Stomach (tissue), 19 donors: ENCODE measurements around the gene ATF5. TPM values are rescaled to one million over a fixed set of nuclear protein-coding genes. Genes with fewer than 3 reads are reported as not detected.

Source experiments
- DNase-seq, 2 donors: peaks; one replicate each; pipeline versions ENCODE4 v3.0.0 to v3.0.0-alpha.2; 2013 to 2019
- H3K27ac ChIP-seq, 5 donors: fragments of 200-600 bp in 4 of 5; sonication (generic) in 4 of 5; one replicate each; pipeline ENCODE4 v1.5.1; 2013 to 2019; ENCODE audit warnings: mild to moderate bottlenecking in 1 of 5, moderate library complexity in 1 of 5
- H3K27me3 ChIP-seq, 3 donors: fragments of 200-600 bp; sonication (generic); one replicate each; pipeline ENCODE4 v1.5.1; 2017 to 2019; ENCODE audit warnings: mixed run types in 1 of 3
- H3K36me3 ChIP-seq, 4 donors: fragments of 200-600 bp; sonication (generic); 1 replicate in 3 of 4; 2 replicates in 1 of 4; pipeline ENCODE4 v1.5.1; 2016 to 2019
- H3K4me1 ChIP-seq, 4 donors: fragments of 200-600 bp; sonication (generic); one replicate each; pipeline ENCODE4 v1.5.1; 2016 to 2019
- H3K4me3 ChIP-seq, 4 donors: fragments of 200-600 bp; sonication (generic) in 3 of 4; one replicate each; pipeline ENCODE4 v1.5.1; 2016 to 2019; ENCODE audit warnings: mild to moderate bottlenecking in 1 of 4
- H3K9me3 ChIP-seq, 4 donors: fragments of 200-600 bp; sonication (generic); one replicate each; pipeline ENCODE4 v1.5.1; 2016 to 2019
- EP300 ChIP-seq: sonication (generic); formaldehyde crosslinking; IDR thresholded peaks from one replicate; pipeline ENCODE4 v1.6.1; 2017; ENCODE audit warnings: antibody characterized with exemption
- POLR2A ChIP-seq, 4 donors: fragments of 450-650 bp; IDR thresholded peaks; one replicate each; pipeline ENCODE4 v1.6.1; 2016; ENCODE audit warnings: antibody characterized with exemption in 4 of 4, control low read depth in 2 of 4, mild to moderate bottlenecking in 1 of 4, moderate library complexity in 1 of 4
- POLR2AphosphoS5 ChIP-seq, 3 donors: sonication (generic); formaldehyde crosslinking; IDR thresholded peaks; one replicate each; pipeline ENCODE4 v1.6.1; 2016; ENCODE audit warnings: antibody characterized with exemption in 3 of 3
- WGBS, 5 donors: extraction: QIAGEN DNeasy Blood & Tissue Kit in 3 of 5; methylation state at CpG; one replicate each; pipeline versions ENCODE4 v1.1.5 to v1.1.7; 2013 to 2018; 5-methylcytosine and 5-hydroxymethylcytosine counted together
- intact Hi-C: fragments of 100-400 bp; cut with DNase I; formaldehyde crosslinking; loops from one replicate; pipeline ENCODE4 v1.15.1; 2023; ENCODE audit warnings: low total_unique reads
- long read RNA-seq, 10 donors: transcript quantifications; one replicate each; lab custom pipeline, GENCODE V29; 2026
- polyA plus RNA-seq, 3 donors: library from polyadenylated mRNA; stranded (reverse); fragments of 200-250 nt; gene quantifications; one replicate each; pipeline ENCODE4 v1.2.3, GENCODE V29; 2013
- total RNA-seq, 5 donors: library from RNA; depleted of rRNA; stranded (reverse); fragments of >200 nt; gene quantifications; one replicate each; pipeline versions ENCODE4 v1.1.0 to v1.2.3, GENCODE V29; 2014 to 2016
- TF ChIP-seq, protein P1 (sequence below), 7 experiments: fragments of 450-650 bp in 4 of 7; fragments of 200-600 bp in 3 of 7; sonication (generic) in 3 of 7; IDR thresholded peaks; one replicate each; pipeline ENCODE4 v1.5.1; 2016 to 2019; ENCODE audit warnings: antibody characterized with exemption in 7 of 7, control low read depth in 2 of 7, mild to moderate bottlenecking in 1 of 7
- donor health status: healthy with polysubstance abuse.
- donor health status: Bipolar disorder and iron deficiency.
- donor health status: healthy.

The ATF5 gene, protein sequence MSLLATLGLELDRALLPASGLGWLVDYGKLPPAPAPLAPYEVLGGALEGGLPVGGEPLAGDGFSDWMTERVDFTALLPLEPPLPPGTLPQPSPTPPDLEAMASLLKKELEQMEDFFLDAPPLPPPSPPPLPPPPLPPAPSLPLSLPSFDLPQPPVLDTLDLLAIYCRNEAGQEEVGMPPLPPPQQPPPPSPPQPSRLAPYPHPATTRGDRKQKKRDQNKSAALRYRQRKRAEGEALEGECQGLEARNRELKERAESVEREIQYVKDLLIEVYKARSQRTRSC
- total RNA-seq (10 to 100 TPM in 1 of 5 donors, 1 to 10 TPM in 4; 2.2 to 13.9 (median 5.1) TPM), polyA plus RNA-seq (10 to 100 TPM; 20.0 to 40.3 (median 20.5) TPM)
- long read RNA-seq, donor 1, partial matches to known transcripts, result 6 of 11 reads
- long read RNA-seq, donor 1, other reads (novel, unspliced or antisense), result 0 of 11 reads
- long read RNA-seq, donor 2, partial matches to known transcripts, result 0 of 6 reads
- long read RNA-seq, donor 2, other reads (novel, unspliced or antisense), result 0 of 6 reads
- long read RNA-seq, donor 3, partial matches to known transcripts, result 0 of 4 reads
- long read RNA-seq, donor 3, other reads (novel, unspliced or antisense), result 0 of 4 reads
- long read RNA-seq, donor 4, result 0 reads
- long read RNA-seq, donor 5, transcript ATF5-201 (3 exons, 2,069 nt), result major isoform, 5 of 16 reads
- long read RNA-seq, donor 5, partial matches to known transcripts, result 0 of 16 reads
- long read RNA-seq, donor 5, other reads (novel, unspliced or antisense), result 9 of 16 reads
- long read RNA-seq, donor 6, transcript ATF5-201 (3 exons, 2,069 nt), result major isoform, 8 of 14 reads
- long read RNA-seq, donor 6, partial matches to known transcripts, result 0 of 14 reads
- long read RNA-seq, donor 6, other reads (novel, unspliced or antisense), result 0 of 14 reads
- long read RNA-seq, donor 7, partial matches to known transcripts, result 5 of 14 reads
- long read RNA-seq, donor 7, other reads (novel, unspliced or antisense), result 8 of 14 reads
- long read RNA-seq, donor 8, partial matches to known transcripts, result 24 of 27 reads
- long read RNA-seq, donor 8, other reads (novel, unspliced or antisense), result 0 of 27 reads
- long read RNA-seq, donor 9, partial matches to known transcripts, result 5 of 10 reads
- long read RNA-seq, donor 9, other reads (novel, unspliced or antisense), result 0 of 10 reads
- long read RNA-seq, donor 10, partial matches to known transcripts, result 0 of 2 reads
- long read RNA-seq, donor 10, other reads (novel, unspliced or antisense), result 0 of 2 reads

DNA sequence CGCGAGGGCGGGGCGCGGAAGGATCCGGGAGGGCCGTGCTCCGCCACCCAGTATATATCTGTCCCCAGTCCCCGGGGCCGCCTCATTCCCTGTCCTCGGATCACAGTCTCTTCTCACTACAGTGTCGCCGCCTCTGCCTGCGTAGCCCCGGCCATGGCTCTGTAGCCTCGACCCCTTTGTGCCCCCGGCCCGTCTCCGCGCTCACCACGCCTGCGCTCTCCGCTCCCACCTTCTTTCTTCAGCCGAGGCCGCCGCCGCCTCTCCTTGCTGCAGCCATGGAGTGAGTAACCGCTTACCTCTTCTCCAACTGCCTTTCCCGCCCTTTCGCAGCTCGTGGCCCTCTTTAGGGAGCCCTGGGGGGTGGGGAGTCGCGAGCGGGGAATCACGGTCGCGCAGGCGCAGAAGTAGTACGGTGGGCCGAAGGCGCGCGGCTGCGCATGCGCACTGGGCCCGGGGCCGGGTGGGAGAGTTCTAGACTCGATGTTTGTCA lies at the start of gene ATF5, which contains the start of gene NUP62:
ATF5 (plus strand) TSS at position 85 of the 490 bp plus-strand sequence. CDS start 1,646 bp downstream, outside the sequence.
NUP62 (minus strand) TSS at position 384 of the 490 bp plus-strand sequence. CDS start 19,697 bp downstream, outside the sequence.
- peak within 1 kb of the TSS; percentile 87 to 99 (median 94) for H3K27ac ChIP-seq
- DNase-seq, result peak; percentile 90 to 97
- H3K27me3 ChIP-seq, result no peaks in the 10 kb centered on the region
- intact Hi-C loops, result no loop called here
- H3K36me3 ChIP-seq, result peaks cover 12 to 62% (median 40%) of the 10 kb centered on the region in 4 donors
- no peaks in the 10 kb centered on the region for H3K9me3 ChIP-seq
- peak within 1 kb of the TSS; percentile 76 to 100 (median 95) for H3K4me3 ChIP-seq
- TF ChIP-seq, protein P1, sequence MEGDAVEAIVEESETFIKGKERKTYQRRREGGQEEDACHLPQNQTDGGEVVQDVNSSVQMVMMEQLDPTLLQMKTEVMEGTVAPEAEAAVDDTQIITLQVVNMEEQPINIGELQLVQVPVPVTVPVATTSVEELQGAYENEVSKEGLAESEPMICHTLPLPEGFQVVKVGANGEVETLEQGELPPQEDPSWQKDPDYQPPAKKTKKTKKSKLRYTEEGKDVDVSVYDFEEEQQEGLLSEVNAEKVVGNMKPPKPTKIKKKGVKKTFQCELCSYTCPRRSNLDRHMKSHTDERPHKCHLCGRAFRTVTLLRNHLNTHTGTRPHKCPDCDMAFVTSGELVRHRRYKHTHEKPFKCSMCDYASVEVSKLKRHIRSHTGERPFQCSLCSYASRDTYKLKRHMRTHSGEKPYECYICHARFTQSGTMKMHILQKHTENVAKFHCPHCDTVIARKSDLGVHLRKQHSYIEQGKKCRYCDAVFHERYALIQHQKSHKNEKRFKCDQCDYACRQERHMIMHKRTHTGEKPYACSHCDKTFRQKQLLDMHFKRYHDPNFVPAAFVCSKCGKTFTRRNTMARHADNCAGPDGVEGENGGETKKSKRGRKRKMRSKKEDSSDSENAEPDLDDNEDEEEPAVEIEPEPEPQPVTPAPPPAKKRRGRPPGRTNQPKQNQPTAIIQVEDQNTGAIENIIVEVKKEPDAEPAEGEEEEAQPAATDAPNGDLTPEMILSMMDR (IDR thresholded peaks at IDR 0.05), result peak in 1 of 7 experiments; percentile 11
- TF ChIP-seq EP300 (no peak), POLR2AphosphoS5 (IDR thresholded peaks at IDR 0.05) (peak in 1 of 3 donors; percentile 41), POLR2A (IDR thresholded peaks at IDR 0.05) (no peak)
- peaks cover 15 to 54% (median 38%) of the 10 kb centered on the region in 4 donors for H3K4me1 ChIP-seq
- 0 to 1% (median 0%) methylated on average over 38 to 48 of the region's 48 CpGs for WGBS, 5 donors

DNA sequence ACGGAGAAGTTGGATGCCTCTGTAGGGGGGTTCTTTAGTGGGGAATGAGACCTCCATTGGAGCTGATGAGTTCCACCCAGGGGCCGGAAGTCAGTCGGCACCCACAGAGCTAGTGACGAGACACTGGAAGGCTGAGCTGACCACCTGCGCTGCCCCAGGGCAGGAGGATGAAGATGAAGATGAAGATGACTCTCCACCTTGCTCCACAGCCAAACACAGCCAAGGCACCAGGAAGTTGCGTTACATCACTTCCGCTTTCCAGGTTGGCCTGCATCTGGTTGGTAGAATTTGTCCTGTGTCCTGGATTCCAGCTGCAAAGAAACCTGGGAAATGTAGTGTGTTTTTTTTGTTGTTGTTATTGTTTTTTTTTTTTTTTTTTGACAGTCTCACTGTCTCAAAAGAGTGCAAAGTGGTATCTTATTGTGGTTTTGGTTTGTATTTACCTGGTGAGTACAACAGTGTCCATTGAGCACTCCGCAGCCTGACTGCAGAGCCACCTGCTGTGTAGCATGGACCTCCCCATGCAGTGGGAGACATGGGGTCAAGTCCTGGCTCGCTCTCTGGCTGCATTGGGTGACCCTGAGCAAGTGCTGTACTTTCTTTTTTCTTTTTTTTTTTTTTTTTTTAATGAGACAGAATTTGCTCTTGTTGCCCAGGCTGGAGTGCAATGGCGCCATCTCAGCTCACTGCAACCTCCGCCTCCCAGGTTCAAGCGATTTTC lies 49.6 kb upstream of the ATF5 start:
- H3K27me3 ChIP-seq, result no peaks in the 10 kb centered on the region
- peaks cover 23 to 34% (median 31%) of the 10 kb centered on the region in 4 donors for H3K4me1 ChIP-seq
- WGBS, 5 donors, result 94 to 99% (median 96%) methylated on average over 12 of the region's 12 CpGs
- H3K27ac ChIP-seq, result peak overlapping the region in 2 of 5 donors; percentile 98
- peaks cover 46 to 60% (median 58%) of the 10 kb centered on the region in 4 donors for H3K36me3 ChIP-seq
- DNase-seq, result peak in 1 of 2 donors; percentile 54
- H3K4me3 ChIP-seq, result peak overlapping the region in 1 of 4 donors; percentile 93
- TF ChIP-seq POLR2AphosphoS5 (IDR thresholded peaks at IDR 0.05) (no peak), EP300 (no peak), POLR2A (IDR thresholded peaks at IDR 0.05) (no peak)
- TF ChIP-seq, protein P1 (IDR thresholded peaks at IDR 0.05), result no peak
- no peaks in the 10 kb centered on the region for H3K9me3 ChIP-seq
- intact Hi-C loops, result no loop called here

DNA sequence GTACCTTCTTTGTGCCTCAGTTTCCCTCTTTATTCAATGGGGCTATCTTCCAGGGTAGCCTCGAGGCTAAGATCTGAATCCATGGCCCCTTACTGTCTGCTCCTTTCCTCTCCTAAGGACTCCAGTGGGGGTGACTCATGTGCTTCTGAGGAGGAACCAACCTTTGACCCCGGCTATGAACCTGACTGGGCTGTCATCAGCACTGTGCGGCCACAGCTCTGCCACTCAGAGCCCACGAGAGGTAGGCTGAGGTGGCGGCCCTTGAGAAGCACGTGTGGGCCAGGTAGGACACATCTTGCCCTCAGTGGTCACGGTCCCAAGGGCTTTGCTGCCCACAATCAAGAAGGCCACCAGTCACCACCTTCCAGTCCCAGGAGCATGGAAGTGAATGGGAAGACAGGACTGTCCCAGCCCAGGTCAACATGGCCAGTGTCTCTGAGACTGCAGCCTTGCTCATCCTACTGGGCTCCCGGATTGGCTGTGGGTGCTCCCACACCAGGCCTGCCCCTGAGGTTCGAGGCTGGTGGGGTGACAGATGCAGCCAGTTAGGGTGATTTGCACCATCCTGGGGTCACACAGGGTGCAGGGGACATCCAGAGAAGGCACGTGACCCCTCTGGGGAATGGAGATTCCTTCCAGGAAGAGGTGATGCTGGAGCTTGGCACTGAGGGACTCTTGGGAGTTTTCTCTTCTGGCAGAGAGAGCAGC lies 48.7 kb upstream of the ATF5 start:
- no peak for DNase-seq
- Histone ChIP-seq H3K4me3 (no peak overlapping the region), H3K27me3 (no peaks in the 10 kb centered on the region), H3K36me3 (peaks cover 52 to 68% (median 67%) of the 10 kb centered on the region in 4 donors), H3K4me1 (peaks cover 17 to 25% (median 21%) of the 10 kb centered on the region in 4 donors), H3K27ac (no peak overlapping the region), H3K9me3 (no peaks in the 10 kb centered on the region)
- TF ChIP-seq POLR2AphosphoS5 (IDR thresholded peaks at IDR 0.05) (no peak), POLR2A (IDR thresholded peaks at IDR 0.05) (no peak), EP300 (no peak)
- TF ChIP-seq, protein P1 (IDR thresholded peaks at IDR 0.05), result no peak
- WGBS, 5 donors, result 84 to 94% (median 91%) methylated on average over 8 to 10 of the region's 10 CpGs
- intact Hi-C loops, result no loop called here
